ENCODE results near the gene SH3PXD2A. TPM values are rescaled to one million over a fixed set of nuclear protein-coding genes. Genes with fewer than 3 reads are reported as not detected.

SH3PXD2A gene
- total and polyA plus RNA-seq, 10 of the 15 experiments (the other 5 are each of a cell fraction or from before 2014, with no cell fraction given), result 0.63 to 14.0 (median 4.4) TPM

- H3K9ac ChIP-seq (ENCODE audit: control insufficient read depth, insufficient read depth, low read length), result no peak overlapping the region
- no peak overlapping the region for H2AFZ ChIP-seq (ENCODE audit: control insufficient read depth, low read depth, low read length)
- in situ Hi-C loops (cut with MboI), result no loop called here
- intact Hi-C loops (cut with micrococcal nuclease; ENCODE audit: unreplicated experiment), result no loop called here
- no TSS peak for BruUV-seq (replicated peaks)
- no peak for ATAC-seq
- POLR2A ChIA-PET, result no interaction called here
- no peak overlapping the region for H3K4me2 ChIP-seq (ENCODE audit: control insufficient read depth, insufficient read depth)
- RAD21 ChIA-PET (ENCODE audit: unreplicated experiment), result no interaction called here
- H3K27me3 ChIP-seq (replicated peaks in 1 of 2; ENCODE audit: control insufficient read depth in 2 of 2, insufficient read depth in 2 of 2, low read length in 1 of 2), result peaks cover 2 to 5% of the 10 kb centered on the region in 2 experiments; a peak in 3 of 4 replicates
- H3K27ac ChIP-seq (ENCODE audit: control insufficient read depth, insufficient read depth), result no peak overlapping the region
- DNase-seq (ENCODE audit: low read depth, low spot score), result no peak
- no peaks in the 10 kb centered on the region for H3K36me3 ChIP-seq (ENCODE audit: control insufficient read depth in 2 of 2, insufficient read depth in 2 of 2, low read length in 1 of 2)
- CTCF ChIA-PET, result no interaction called here
- TF ChIP-seq TAF1 (IDR thresholded peaks at IDR 0.05; ENCODE audit: borderline replicate concordance, low read depth, low read length), result no peak
- no peak for TF ChIP-seq CHD4 (IDR thresholded peaks at IDR 0.05)
- TF ChIP-seq CBFB (IDR thresholded peaks at IDR 0.05; ENCODE audit: low read depth), result no peak
- TF ChIP-seq SPI1 (IDR thresholded peaks at IDR 0.05; ENCODE audit: borderline replicate concordance, insufficient read depth, low read depth, low read length), result no peak
- no peak for TF ChIP-seq JUND (IDR thresholded peaks at IDR 0.05; ENCODE audit: low read depth, low read length)
- TF ChIP-seq ZNF622 (IDR thresholded peaks at IDR 0.05), result no peak
- no peak for TF ChIP-seq ZNF592 (IDR thresholded peaks at IDR 0.05)
- TF ChIP-seq BRCA1 (IDR thresholded peaks at IDR 0.05; ENCODE audit: low read depth, low read length), result no peak
- TF ChIP-seq MTA2 (IDR thresholded peaks at IDR 0.05; ENCODE audit: low read depth), result no peak
- TF ChIP-seq NBN (IDR thresholded peaks at IDR 0.05), result no peak
- no peak for TF ChIP-seq POU2F2 (IDR thresholded peaks at IDR 0.05; ENCODE audit: borderline replicate concordance, low read depth, low read length)
- no peak for TF ChIP-seq ZNF217 (IDR thresholded peaks at IDR 0.05)
- no peak for TF ChIP-seq RCOR1 (conservative IDR thresholded peaks at IDR 0.05; ENCODE audit: low read depth, low read length)
- TF ChIP-seq HSF1 (IDR thresholded peaks at IDR 0.05; ENCODE audit: low read depth, low read length), result no peak
- TF ChIP-seq ZNF274 (IDR thresholded peaks at IDR 0.05; ENCODE audit: insufficient read depth, insufficient read length), result no peak
- TF ChIP-seq GATAD2B (conservative IDR thresholded peaks at IDR 0.05; ENCODE audit: low read depth), result no peak
- no peak for FAIRE-seq
- no peaks in the 10 kb centered on the region for H3K9me3 ChIP-seq (replicated peaks; ENCODE audit: control insufficient read depth, insufficient read depth, low read length)
- no peaks in the 10 kb centered on the region for H4K20me1 ChIP-seq (ENCODE audit: control insufficient read depth, insufficient read depth)
- no peak overlapping the region for H3K4me3 ChIP-seq
- 18% methylated on average over 8 of the region's 8 CpGs for WGBS (ENCODE audit: insufficient coverage, insufficient replicate concordance, low lambda C conversion rate, missing lambda C conversion rate)
- SMC1A ChIA-PET (ENCODE audit: uncharacterized antibody, unreplicated experiment), result no interaction called here
- no peaks in the 10 kb centered on the region for H3K4me1 ChIP-seq (ENCODE audit: control insufficient read depth, insufficient read depth, low read length)
- no peaks in the 10 kb centered on the region for H3K79me2 ChIP-seq (ENCODE audit: control insufficient read depth, insufficient read depth, low read length)
Observed at GRCh38 chr10:103784089-103784488, 71.3 kb downstream of the SH3PXD2A start.

Data from GM12878 (cell line).